Activated CD4-positive, alpha-beta T cell treated with anti-CD3 and anti-CD28 coated beads, Interleukin-2, amount 50 U/mL, for 1 hour (primary cell): ENCODE data around the gene PRSS21.

ENCODE experiments used
- DNase-seq: peaks from one replicate; pipeline ENCODE4 v3.0.0-alpha.2; 2020

PRSS21 gene

GRCh38 chr16:2846511-2847310 is 29.7 kb downstream of the PRSS21 start:
- no peak for DNase-seq

- DNase-seq = no peak
These were observed 32.1 kb downstream of the PRSS21 start for GRCh38 chr16:2848933-2849725.

GRCh38 chr16:2852003-2852730 is 35.1 kb downstream of the PRSS21 start:
- DNase-seq = no peak

GRCh38 chr16:2852731-2853507 is 35.9 kb downstream of the PRSS21 start:
- no peak for DNase-seq

- no peak for DNase-seq
These were observed 36.6 kb downstream of the PRSS21 start for GRCh38 chr16:2853531-2854073.

GRCh38 chr16:2854700-2855309 is 37.8 kb downstream of the PRSS21 start:
- DNase-seq = no peak

- DNase-seq = no peak
These were observed 38.5 kb downstream of the PRSS21 start for GRCh38 chr16:2855536-2855935.

GRCh38 chr16:2856061-2856670 is 39.1 kb downstream of the PRSS21 start:
- DNase-seq = peak; percentile 28

GRCh38 chr16:2856686-2857450 is 39.8 kb downstream of the PRSS21 start:
- no peak for DNase-seq

GRCh38 chr16:2857451-2858244 is 40.6 kb downstream of the PRSS21 start, which contains the start of gene PRSS22:
Gene PRSS22 (minus strand): TSS chr16:2858170. CDS start chr16:2858104, 66 bp downstream.
- no peak for DNase-seq

- DNase-seq = no peak
These were observed 41.4 kb downstream of the PRSS21 start for GRCh38 chr16:2858245-2859025.

GRCh38 chr16:2859686-2860265 is 42.7 kb downstream of the PRSS21 start:
- no peak for DNase-seq

GRCh38 chr16:2860826-2861567 is 44.0 kb downstream of the PRSS21 start:
- DNase-seq = no peak

- DNase-seq = no peak
These were observed 48.6 kb downstream of the PRSS21 start for GRCh38 chr16:2865651-2866050.

- no peak for DNase-seq
These were observed 49.4 kb downstream of the PRSS21 start for GRCh38 chr16:2866431-2866830.

- DNase-seq = no peak
These were observed 50.6 kb downstream of the PRSS21 start for GRCh38 chr16:2867661-2867986.

GRCh38 chr16:2867987-2868789 is 51.2 kb downstream of the PRSS21 start:
- peak; percentile 94 for DNase-seq
